HuH-7 (cell line): ENCODE results near the gene ENC1.

Experiments used
- DNase-seq: peaks from one replicate; pipeline ENCODE4 v3.0.0; 2011; ENCODE audit warnings: low spot score

Gene ENC1

GRCh38 chr5:74655716-74656115, 15.2 kb upstream of the ENC1 start:
- no peak for DNase-seq

- no peak for DNase-seq
Measured at GRCh38 chr5:74655206-74655605, 14.7 kb upstream of the ENC1 start.

- no peak for DNase-seq
Measured at GRCh38 chr5:74653991-74654390, 13.5 kb upstream of the ENC1 start.

GRCh38 chr5:74652576-74652975, 12.0 kb upstream of the ENC1 start:
- DNase-seq = no peak

- DNase-seq = no peak
Measured at GRCh38 chr5:74651710-74652109, 11.2 kb upstream of the ENC1 start.

GRCh38 chr5:74649421-74649973, 9.0 kb upstream of the ENC1 start:
- no peak for DNase-seq

- DNase-seq = peak; percentile 43
Measured at GRCh38 chr5:74648835-74649293, 8.3 kb upstream of the ENC1 start.

GRCh38 chr5:74647096-74647495, 6.6 kb upstream of the ENC1 start:
- DNase-seq = no peak

GRCh38 chr5:74643111-74643562, 2.6 kb upstream of the ENC1 start:
- DNase-seq = no peak

GRCh38 chr5:74642543-74642863, 2.0 kb upstream of the ENC1 start:
- no peak for DNase-seq

GRCh38 chr5:74641735-74642542, 1.4 kb upstream of the ENC1 start:
- peak; percentile 16 for DNase-seq

- peak; percentile 66 for DNase-seq
Measured at GRCh38 chr5:74640954-74641734, 616 bp upstream of the ENC1 start.

- peak; percentile 23 for DNase-seq
Measured at GRCh38 chr5:74639807-74640449, 600 bp downstream of the ENC1 start.

- DNase-seq = no peak
Measured at GRCh38 chr5:74638970-74639806, 1.3 kb downstream of the ENC1 start.

- no peak for DNase-seq
Measured at GRCh38 chr5:74638544-74638969, 2.0 kb downstream of the ENC1 start.

- no peak for DNase-seq
Measured at GRCh38 chr5:74636552-74636951, 4.0 kb downstream of the ENC1 start.

GRCh38 chr5:74636149-74636548, 4.4 kb downstream of the ENC1 start:
- DNase-seq = no peak

GRCh38 chr5:74634611-74635286, 5.8 kb downstream of the ENC1 start:
- DNase-seq = no peak

- no peak for DNase-seq
Measured at GRCh38 chr5:74633695-74634094, 6.8 kb downstream of the ENC1 start.

GRCh38 chr5:74632947-74633356, 7.6 kb downstream of the ENC1 start:
- no peak for DNase-seq
